GM21737 (cell line): Measurements from ENCODE around the gene FOXA3.
"Not testable (repeated sequence)": the region's sequence is repeated elsewhere in the genome, so short reads cannot be mapped to it uniquely, and the experiment has no call there.

Experiments used
- ATAC-seq: cut with Tn5 transposase; IDR thresholded peaks from one replicate; pipeline ENCODE4 v1.9.1; 2021; ENCODE audit warnings: mild to moderate bottlenecking, moderate library complexity; ENCODE audit not compliant: unreplicated experiment

FOXA3 gene

DNA sequence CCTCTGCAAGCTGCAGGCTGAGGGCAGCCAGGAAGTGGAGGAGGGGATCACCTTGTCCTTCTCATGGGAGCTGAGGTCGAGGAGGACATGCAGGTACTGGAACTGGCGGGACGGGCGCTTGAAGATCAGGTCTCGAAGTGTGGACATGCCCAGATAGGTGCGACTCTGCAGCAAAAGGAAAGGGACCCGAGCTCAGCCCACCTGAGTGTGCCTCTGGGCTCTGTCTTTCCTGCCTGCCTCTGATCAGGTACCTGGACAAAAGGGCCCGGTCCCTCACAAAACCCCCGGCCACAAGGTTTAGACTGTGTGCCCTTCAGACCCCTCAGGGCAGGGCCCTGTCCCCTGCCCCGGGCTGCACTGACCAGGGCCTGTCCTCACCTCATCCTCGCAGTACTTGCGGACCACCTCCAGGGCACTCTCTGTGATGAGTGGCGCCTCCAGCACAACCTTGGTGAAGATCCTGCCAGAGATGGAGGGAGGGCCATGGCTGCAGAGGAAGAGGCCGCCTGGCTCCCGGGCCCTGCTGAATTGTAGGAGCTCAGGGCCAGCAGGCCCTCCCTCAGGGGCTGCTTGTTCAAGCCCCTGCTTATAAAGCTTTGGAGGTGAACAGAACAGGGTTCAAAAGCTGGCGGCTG, 36.5 kb upstream of the FOXA3 start:
- ATAC-seq = no peak

DNA sequence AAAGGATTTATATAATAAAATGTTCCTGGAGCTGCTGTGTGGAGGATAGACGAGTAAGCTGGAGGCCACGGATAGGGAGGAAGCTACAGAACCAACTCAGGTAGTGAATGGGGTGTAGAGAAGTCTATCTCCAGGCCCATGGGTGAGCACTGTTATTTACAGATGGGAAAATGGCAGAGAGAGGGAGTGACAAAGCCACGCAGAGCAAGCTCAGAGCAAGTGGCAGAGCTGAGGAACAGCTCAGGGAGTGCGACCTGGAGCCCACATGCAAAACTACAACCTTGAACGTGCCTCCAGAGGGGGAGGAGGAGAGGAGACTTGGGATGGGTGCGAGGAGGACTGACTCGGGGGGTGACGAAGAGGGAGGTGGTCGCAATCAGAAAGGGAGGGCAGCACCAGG, 35.6 kb upstream of the FOXA3 start:
- ATAC-seq = no peak

GRCh38 chr19:45828945-45829344, 35.2 kb upstream of the FOXA3 start:
- no peak for ATAC-seq

GRCh38 chr19:45834970-45835369, 29.2 kb upstream of the FOXA3 start:
- no peak for ATAC-seq

DNA sequence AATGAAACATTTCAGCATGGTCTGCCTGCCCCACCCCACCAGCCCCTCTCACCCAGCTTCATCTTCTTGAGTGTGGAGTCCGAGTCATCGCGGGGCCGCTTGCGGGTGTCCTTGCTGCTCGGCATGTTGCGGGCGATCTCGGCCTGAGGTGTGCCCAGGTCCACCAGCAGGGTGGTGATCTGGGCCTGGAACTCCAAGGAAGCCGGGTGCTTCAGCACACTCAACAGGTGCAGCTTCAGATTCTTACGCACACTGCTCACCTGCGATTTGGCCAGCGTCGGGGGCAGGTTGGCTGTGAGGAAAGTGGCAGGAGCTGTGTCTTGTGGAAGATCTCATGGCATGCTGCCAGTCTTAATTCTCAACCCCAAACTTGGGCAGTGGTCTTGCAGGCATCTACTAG, 21.9 kb upstream of the FOXA3 start:
- no peak for ATAC-seq

DNA sequence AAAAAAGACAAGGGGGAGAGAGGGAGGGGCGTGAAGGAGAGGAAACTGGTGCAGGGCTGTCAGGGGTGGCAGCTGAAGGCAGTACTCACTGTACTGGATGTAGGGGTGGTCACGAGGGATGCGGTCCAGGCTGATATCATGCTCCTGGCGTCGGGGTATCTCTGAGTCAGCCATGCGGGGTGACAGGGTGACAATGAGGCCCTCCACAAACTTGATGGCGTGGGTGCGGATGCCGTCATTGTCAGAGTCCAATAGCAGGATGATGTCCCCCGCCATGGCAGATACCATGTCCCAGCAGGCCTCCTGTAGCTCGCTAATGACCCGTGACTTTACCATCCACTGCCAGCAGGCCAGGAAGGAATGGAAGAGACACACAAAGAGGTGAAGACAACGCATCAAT, 16.5 kb upstream of the FOXA3 start:
- ATAC-seq = no peak

DNA sequence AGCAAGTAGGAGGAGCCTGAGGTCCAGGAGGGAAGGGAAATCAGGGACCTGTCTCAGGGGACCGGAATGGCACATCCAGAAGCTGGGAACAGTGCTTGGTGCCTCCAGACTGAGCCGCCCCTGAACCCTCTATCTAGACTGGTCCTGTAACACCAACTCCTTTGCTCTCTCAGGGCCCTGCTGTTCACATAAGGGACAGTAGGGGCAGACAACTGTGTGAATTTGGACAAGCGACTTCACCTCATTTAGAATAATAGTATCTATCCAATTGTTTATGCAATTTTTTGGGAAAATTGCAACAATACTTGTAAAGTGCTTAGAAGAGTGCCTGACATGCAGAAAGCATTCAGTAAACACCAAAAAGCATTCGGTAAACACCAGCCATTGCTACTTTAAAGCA, 15.2 kb upstream of the FOXA3 start:
- no peak for ATAC-seq

DNA sequence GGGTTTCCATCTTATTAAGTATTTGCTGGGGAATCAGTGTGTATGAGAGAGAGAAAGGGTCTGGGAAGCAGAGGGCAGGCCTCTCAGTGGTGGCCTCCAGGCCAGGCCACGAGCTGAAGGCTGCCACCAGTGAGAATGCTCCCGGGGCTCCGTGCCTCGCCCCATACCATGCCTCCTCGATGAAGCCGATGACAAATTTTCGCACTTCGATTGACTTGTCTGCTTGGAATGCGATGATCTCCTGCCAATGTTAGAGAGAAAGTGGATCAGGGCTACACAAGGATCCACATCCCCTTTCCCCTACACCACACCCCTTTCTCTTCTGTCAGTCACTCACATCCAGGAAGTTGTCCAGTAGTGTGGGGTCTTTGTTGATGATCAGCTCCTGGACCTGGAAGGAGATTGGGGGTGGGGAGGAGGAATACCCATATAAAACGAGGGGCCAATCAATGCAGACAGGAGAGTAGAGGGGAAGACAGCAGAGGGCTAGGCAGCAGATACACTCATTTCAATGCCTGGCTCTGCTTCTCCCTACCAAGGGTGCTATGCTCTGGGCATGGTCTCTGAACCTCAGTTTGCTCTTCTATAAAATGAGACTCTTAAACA, 11.9 kb upstream of the FOXA3 start:
- ATAC-seq = no peak

- no peak for ATAC-seq
Measured at GRCh38 chr19:45852983-45853382, 11.1 kb upstream of the FOXA3 start.

DNA sequence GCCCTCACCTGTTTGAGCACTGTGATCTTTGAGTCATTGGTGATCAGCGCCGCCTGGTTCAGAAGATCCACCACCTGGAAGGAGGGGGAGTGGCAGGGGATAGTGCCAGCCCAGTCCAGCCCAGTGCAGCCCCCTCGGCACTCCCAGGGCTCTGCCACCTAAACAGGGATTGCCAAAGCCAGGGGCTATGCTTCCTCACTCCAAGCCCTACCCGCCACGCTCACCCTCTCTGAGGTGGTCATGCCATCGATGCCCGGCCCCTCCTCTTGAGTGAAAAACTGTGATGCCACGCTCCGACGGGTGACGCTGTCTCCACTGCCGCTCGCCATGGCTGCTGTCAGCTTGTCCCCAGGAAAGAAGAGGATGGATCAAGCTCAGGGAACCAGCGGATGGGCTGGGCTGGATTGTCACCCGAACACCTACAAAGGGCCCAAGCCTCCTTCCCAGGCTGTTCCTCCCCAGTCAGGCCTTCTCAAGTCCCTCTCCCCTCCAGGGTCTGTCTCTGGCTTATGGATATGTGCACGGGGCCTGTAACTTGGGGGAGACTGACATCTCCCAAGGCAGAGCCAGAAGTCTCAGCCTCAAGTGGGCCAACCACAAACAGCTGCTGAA, 9.9 kb upstream of the FOXA3 start:
- no peak for ATAC-seq

DNA sequence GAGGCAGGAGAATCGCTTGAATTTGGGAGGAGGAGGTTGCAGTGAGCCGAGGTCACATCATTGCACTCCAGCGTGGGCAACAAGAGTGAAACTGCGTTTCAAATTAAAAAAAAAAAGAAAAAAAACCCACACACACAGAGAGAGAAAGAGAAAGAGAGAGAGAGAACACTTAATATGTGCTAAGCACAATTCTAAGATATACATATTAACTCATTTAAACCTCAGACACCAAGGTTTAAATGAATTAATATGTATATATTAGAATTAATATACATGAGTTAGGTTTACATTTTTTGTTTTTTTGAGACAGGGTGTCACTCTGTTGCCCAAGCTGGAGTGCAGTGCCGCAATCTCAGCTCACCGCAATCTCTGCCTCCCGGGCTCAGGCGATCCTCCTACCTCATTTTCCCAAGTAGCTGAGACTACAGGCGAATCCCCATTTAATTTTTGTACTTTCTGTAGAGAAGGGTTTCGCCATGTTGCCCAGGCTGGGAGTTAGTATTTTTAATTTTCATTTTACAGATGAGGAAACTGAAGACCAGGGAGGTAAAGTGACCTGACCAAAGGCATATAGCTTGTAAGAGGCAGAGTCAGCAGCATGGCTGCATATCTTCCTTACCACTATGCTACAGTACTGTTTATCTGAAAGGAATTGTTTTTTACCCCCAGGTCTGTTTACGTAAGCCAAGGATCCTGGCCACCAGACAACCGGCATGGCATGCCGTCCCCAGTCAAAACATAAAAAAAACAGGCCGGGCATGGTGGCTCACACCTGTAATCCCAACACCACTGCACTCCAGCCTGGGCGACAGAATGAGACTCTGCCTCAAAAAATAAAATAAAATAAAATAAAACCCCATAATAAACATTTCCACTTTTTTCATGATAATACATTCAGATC, 3.5 kb upstream of the FOXA3 start:
- no peak for ATAC-seq

- ATAC-seq = no peak
Measured at GRCh38 chr19:45862271-45862563, 1.9 kb upstream of the FOXA3 start.

GRCh38 chr19:45862564-45863334, 1.4 kb upstream of the FOXA3 start, which contains the start of gene SYMPK:
SYMPK (minus strand) TSS chr19:45863147; CDS start chr19:45854495, 8,652 bp downstream.
- peak; percentile 89 for ATAC-seq

- no peak for ATAC-seq
Measured at GRCh38 chr19:45863335-45863839, 739 bp upstream of the FOXA3 start.

- no peak for ATAC-seq
Measured at GRCh38 chr19:45864629-45865082, 530 bp downstream of the FOXA3 start.

- no peak for ATAC-seq
Measured at GRCh38 chr19:45865269-45865948, 1.3 kb downstream of the FOXA3 start.

DNA sequence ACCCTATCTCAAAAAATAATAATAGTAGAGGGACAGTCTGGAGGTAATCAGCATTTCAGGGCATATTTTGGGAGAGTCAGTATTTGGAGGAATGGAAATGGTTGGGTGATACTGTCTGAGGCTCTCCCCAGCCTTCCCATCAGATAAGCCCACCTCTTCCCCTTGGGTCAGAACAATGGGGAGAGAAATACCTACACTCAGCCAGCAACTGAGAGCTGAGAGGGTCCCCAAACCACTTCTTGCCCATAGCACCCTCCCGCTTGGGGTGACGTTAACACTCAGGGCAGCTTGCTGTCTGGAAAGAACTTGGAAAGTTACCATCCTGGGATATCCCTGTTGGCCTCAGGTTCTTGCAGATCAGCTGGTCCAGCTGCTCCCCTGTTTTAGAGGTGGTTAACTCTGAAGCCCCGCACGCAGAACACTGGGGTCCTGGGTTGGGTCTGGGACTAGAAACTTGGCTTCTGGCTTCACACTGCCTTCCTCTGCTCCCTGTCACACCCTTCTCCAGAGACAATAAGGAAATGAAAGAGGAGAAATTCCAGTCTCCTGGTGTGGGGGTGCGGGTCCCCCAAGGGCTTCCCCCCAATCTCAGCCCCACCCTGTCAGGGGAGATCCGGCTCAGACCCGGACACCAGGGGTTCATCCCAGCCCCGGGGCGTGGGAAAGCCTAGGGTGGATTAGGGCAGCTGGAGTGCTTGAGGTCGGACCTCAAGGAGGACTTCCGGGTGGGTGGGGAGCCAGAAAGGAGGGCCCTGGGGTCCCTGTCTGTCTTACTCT, 2.5 kb downstream of the FOXA3 start:
- no peak for ATAC-seq

- ATAC-seq = not testable (repeated sequence)
Measured at GRCh38 chr19:45867241-45867640, 3.1 kb downstream of the FOXA3 start.

- ATAC-seq = no peak
Measured at GRCh38 chr19:45870798-45871197, 6.7 kb downstream of the FOXA3 start.
